Measurements from ENCODE around the gene KLHL13. TPM values are rescaled to one million over a fixed set of nuclear protein-coding genes. Genes with fewer than 3 reads are reported as not detected.

KLHL13 gene, protein sequence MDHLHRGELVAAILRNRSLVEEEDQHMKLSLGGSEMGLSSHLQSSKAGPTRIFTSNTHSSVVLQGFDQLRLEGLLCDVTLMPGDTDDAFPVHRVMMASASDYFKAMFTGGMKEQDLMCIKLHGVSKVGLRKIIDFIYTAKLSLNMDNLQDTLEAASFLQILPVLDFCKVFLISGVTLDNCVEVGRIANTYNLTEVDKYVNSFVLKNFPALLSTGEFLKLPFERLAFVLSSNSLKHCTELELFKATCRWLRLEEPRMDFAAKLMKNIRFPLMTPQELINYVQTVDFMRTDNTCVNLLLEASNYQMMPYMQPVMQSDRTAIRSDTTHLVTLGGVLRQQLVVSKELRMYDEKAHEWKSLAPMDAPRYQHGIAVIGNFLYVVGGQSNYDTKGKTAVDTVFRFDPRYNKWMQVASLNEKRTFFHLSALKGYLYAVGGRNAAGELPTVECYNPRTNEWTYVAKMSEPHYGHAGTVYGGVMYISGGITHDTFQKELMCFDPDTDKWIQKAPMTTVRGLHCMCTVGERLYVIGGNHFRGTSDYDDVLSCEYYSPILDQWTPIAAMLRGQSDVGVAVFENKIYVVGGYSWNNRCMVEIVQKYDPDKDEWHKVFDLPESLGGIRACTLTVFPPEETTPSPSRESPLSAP
- total RNA-seq (1 to 10 TPM; 2.7 to 4.1 TPM), polyA plus RNA-seq (ENCODE audit: insufficient read length in 6 of 6) (1 to 10 TPM; 1.6 to 3.8 (median 2.8) TPM)
- long read RNA-seq, donor 1: 0 reads
- long read RNA-seq, donor 2: 0 reads
- long read RNA-seq, donor 3, partial matches to known transcripts: 0 of 1 reads
- long read RNA-seq, donor 3, other reads (novel, unspliced or antisense): 0 of 1 reads
- long read RNA-seq, donor 4, partial matches to known transcripts: 1 of 1 reads
- long read RNA-seq, donor 4, other reads (novel, unspliced or antisense): 0 of 1 reads
- long read RNA-seq, donor 5: 0 reads
- long read RNA-seq, donor 6: 0 reads
- long read RNA-seq, donor 7: 0 reads
- long read RNA-seq, donor 8, partial matches to known transcripts: 0 of 1 reads
- long read RNA-seq, donor 8, other reads (novel, unspliced or antisense): 0 of 1 reads
- long read RNA-seq, donor 9: 0 reads
- long read RNA-seq, donor 10: 0 reads
- long read RNA-seq, donor 11, partial matches to known transcripts: 0 of 8 reads
- long read RNA-seq, donor 11, other reads (novel, unspliced or antisense): 0 of 8 reads
- long read RNA-seq, donor 12, partial matches to known transcripts: 0 of 2 reads
- long read RNA-seq, donor 12, other reads (novel, unspliced or antisense): 0 of 2 reads

DNA sequence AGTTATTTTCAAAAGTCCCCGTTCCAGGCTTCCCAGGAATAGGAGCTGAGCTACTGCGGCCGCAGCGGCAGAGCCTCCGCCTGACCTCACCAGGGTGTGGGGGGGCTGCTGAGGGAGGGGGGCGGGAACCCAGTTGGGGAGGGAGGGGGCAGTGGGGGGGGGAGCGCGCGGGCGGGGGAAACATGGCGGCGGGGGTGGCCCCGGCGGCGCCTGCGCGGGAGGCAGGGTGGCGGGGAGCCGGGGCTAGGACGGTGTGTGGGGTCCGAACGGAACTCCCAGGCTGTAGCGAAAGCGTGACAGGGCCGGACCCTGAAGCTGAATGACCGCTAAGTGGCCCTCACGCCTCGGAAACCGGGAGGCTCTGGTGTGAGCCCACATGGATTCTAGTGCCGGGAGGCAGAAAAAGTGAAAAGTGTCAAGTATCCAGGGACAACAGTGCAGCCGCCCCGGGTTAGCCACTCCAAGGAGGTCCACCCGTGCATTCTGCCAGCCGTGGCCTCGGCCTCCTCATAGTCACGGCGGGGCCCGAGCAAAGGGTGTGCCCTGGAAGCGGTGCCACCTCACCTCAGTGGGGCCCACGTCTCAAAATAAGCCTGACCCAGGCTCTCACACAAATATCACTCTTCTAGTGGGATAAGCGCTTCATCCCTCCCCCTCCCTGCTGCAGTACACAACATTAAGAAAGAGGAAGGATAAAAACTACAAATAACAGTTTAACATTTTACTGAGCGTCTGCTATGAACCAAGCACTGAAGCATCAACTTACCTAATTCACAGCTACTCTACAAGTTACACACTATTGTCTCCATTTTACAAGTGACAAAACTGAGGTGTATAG is at the start of gene KLHL13:
Gene KLHL13 (minus strand): TSS at position 98 of the 838 bp plus-strand sequence. CDS start 88,337 bp downstream, outside the sequence.
- intact Hi-C loops (cut with DNase I): no loop called here
- Histone ChIP-seq H3K9me3 (no peaks in the 10 kb centered on the region), H3K27me3 (peaks cover 23 to 24% of the 10 kb centered on the region in 2 donors), H3K36me3 (no peaks in the 10 kb centered on the region), H3K4me3 (peak within 1 kb of the TSS; percentile 37), H3K27ac (peak within 1 kb of the TSS in 1 of 2 donors; percentile 26), H3K4me1 (no peaks in the 10 kb centered on the region)
- DNase-seq (peak in 3 of 4 donors; percentile 8 to 50 (median 24)), ATAC-seq (peak; percentile 89)
- TF ChIP-seq CTCF (IDR thresholded peaks at IDR 0.05): no peak

- no peak overlapping the region for H3K27ac ChIP-seq
- no peaks in the 10 kb centered on the region for H3K9me3 ChIP-seq
- intact Hi-C loops (cut with DNase I): no loop called here
- H3K4me1 ChIP-seq: no peaks in the 10 kb centered on the region
- DNase-seq: no peak
- no peaks in the 10 kb centered on the region for H3K27me3 ChIP-seq
- H3K36me3 ChIP-seq: no peaks in the 10 kb centered on the region
- no peak overlapping the region for H3K4me3 ChIP-seq
- no peak for ATAC-seq
- TF ChIP-seq CTCF (IDR thresholded peaks at IDR 0.05): no peak
Observed at GRCh38 chrX:118164138-118164537, 47.5 kb upstream of the KLHL13 start.

- H3K27me3 ChIP-seq: peaks cover 0 to 8% of the 10 kb centered on the region in 2 donors
- no peaks in the 10 kb centered on the region for H3K36me3 ChIP-seq
- intact Hi-C loops (cut with DNase I): no loop called here
- ATAC-seq (no peak), DNase-seq (no peak)
- no peak overlapping the region for H3K4me3 ChIP-seq
- no peaks in the 10 kb centered on the region for H3K9me3 ChIP-seq
- H3K27ac ChIP-seq: no peak overlapping the region
- no peak for TF ChIP-seq CTCF (IDR thresholded peaks at IDR 0.05)
- H3K4me1 ChIP-seq: no peaks in the 10 kb centered on the region
Observed at GRCh38 chrX:118156953-118157608, 40.5 kb upstream of the KLHL13 start.

DNA sequence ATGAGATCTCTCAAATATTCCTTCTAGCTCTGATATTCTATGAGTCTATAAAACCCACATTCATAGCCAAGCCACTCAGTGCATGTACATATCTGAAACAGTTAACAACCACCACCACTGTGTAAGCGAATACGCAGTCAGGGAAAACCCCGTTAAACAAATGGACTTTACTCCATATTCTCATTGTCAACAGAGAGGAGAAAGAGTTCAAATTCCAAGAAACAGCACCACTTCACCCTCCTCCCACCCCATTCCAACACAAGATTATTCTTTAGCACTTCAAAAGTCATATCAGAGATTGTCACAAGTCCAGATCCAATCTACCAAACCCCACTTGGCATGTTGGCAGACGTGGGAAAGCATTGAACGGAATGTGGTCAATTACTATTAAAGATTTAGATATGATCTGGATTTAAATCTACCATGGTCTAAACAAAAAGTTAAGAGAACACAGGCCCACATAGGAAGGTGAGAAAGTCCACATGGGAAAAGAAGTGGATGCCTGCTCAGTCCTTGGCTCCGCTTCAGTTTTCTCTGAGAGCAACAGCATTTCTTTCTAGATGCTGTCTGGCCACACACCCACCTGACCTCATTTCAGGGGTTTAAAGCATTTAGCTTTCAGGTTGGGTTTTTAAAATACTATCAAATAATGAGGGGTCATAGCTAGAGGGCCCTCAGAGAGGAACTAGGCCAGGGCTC is 39.8 kb upstream of the KLHL13 start:
- Histone ChIP-seq H3K36me3 (no peaks in the 10 kb centered on the region), H3K4me3 (no peak overlapping the region), H3K9me3 (no peaks in the 10 kb centered on the region), H3K4me1 (no peaks in the 10 kb centered on the region), H3K27me3 (peaks cover 0 to 8% of the 10 kb centered on the region in 2 donors), H3K27ac (no peak overlapping the region)
- ATAC-seq (no peak), DNase-seq (no peak)
- intact Hi-C loops (cut with DNase I): no loop called here
- TF ChIP-seq CTCF (IDR thresholded peaks at IDR 0.05): no peak
